Motor neuron (in vitro differentiated cells): ENCODE results near the gene MVB12B. TPM values are rescaled to one million over a fixed set of nuclear protein-coding genes. Genes with fewer than 3 reads are reported as not detected.

Source experiments
- ATAC-seq, 8 experiments: fragments of 200-7000 bp; cut with Tn5 transposase; replicated peaks in 6 of 8; 2 replicates each; pipeline ENCODE4 v1.8.0; 2021; ENCODE audit warnings: mild to moderate bottlenecking in 8 of 8, moderate library complexity in 8 of 8
- H3K27ac ChIP-seq, 2 donors: fragments of 250-450 bp; sonication (Bioruptor Pico); 2 replicates each; pipeline ENCODE4 v1.9.0; 2021; ENCODE audit warnings: antibody characterized with exemption in 2 of 2, mild to moderate bottlenecking in 2 of 2, moderate library complexity in 1 of 2
- H3K4me1 ChIP-seq, 2 donors: fragments of 250-450 bp; sonication (Bioruptor Pico); replicated peaks in 1 of 2; 2 replicates each; pipeline ENCODE4 v1.6.1; 2021; ENCODE audit warnings: antibody characterized with exemption in 2 of 2, mild to moderate bottlenecking in 2 of 2, moderate library complexity in 1 of 2
- H3K4me3 ChIP-seq, 5 donors: fragments of 250-450 bp; sonication (Bioruptor Pico); 2 replicates each; pipeline ENCODE4 v1.9.0; 2021; ENCODE audit warnings: antibody characterized with exemption in 5 of 5, mild to moderate bottlenecking in 5 of 5, moderate library complexity in 4 of 5
- WGBS, 10 experiments: fragments of 450-650 bp; shearing (Covaris generic); methylation state at CpG; one replicate each; pipeline ENCODE4 v1.0.0; 2022; 5-methylcytosine and 5-hydroxymethylcytosine counted together
- in situ Hi-C, 9 experiments: fragments of 400-800 bp; cut with MboI; loops; one replicate each; pipeline ENCODE4 v1.15.0; 2021; ENCODE audit warnings: low sequenced_read_pairs in 9 of 9, low pct_unique_long_range_greater_than_20kb in 2 of 9; ENCODE audit not compliant: unreplicated experiment in 9 of 9
- total RNA-seq, 8 experiments: library from RNA; unstranded; fragments of 300-600 nt; gene quantifications; 2 replicates each; pipeline versions ENCODE4 v1.2.3 to v1.2.4, GENCODE V29; 2022

MVB12B gene
- total RNA-seq, 8 experiments from 2014 or later, result 1.7 to 33.8 (median 23.0) TPM

- in situ Hi-C loops, result loop anchor here in 4 of 9 experiments (10.0 to 25.0 kb wide), 3 partner anchors 94 to 987 kb away; no protein-coding TSS in a partner anchor
- 90 to 96% (median 90%) methylated on average over 2 to 4 of the region's 8 CpGs; no CpG with 5 or more reads in 7 of the 10 experiments for WGBS, 10 experiments
- ATAC-seq, result peak in 4 of 8 experiments; percentile 6 to 30 (median 18)
- H3K27ac ChIP-seq, result no peak overlapping the region
- no peak overlapping the region for H3K4me3 ChIP-seq
- peaks cover 2 to 8% of the 10 kb centered on the region in 2 donors for H3K4me1 ChIP-seq
Observed at GRCh38 chr9:126399251-126399650, 72.6 kb downstream of the MVB12B start.

- WGBS, 10 experiments, result 33 to 100% (median 87%) methylated on average over 1 to 8 of the region's 10 CpGs; no CpG with 5 or more reads in 4 of the 10 experiments
- Histone ChIP-seq H3K27ac (no peak overlapping the region), H3K4me3 (no peak overlapping the region), H3K4me1 (peaks cover 2 to 8% of the 10 kb centered on the region in 2 donors)
- peak in 1 of 8 experiments; percentile 7 for ATAC-seq
- in situ Hi-C loops, result loop anchor here in 5 of 9 experiments (10.0 to 25.0 kb wide), 3 partner anchors 95 to 987 kb away; no protein-coding TSS in a partner anchor
Observed at GRCh38 chr9:126399789-126400188, 73.2 kb downstream of the MVB12B start.

- Histone ChIP-seq H3K4me1 (peaks cover 2 to 8% of the 10 kb centered on the region in 2 donors), H3K4me3 (no peak overlapping the region), H3K27ac (no peak overlapping the region)
- ATAC-seq, result peak in 1 of 8 experiments; percentile 12
- in situ Hi-C loops, result loop anchor here in 1 of 9 experiments (25.0 kb wide), 1 partner anchor 988 kb away; no protein-coding TSS in a partner anchor
- 67 to 100% (median 79%) methylated on average over 2 to 6 of the region's 11 CpGs; no CpG with 5 or more reads in 6 of the 10 experiments for WGBS, 10 experiments
Observed at GRCh38 chr9:126400571-126400970, 73.9 kb downstream of the MVB12B start.

GRCh38 chr9:126401107-126401506 lies 74.5 kb downstream of the MVB12B start:
- Histone ChIP-seq H3K4me3 (no peak overlapping the region), H3K4me1 (peaks cover 5 to 10% of the 10 kb centered on the region in 2 donors), H3K27ac (no peak overlapping the region)
- WGBS, 10 experiments, result 20 to 90% (median 76%) methylated on average over 1 to 6 of the region's 6 CpGs; no CpG with 5 or more reads in 2 of the 10 experiments
- ATAC-seq, result peak in 1 of 8 experiments; percentile 14
- in situ Hi-C loops, result loop anchor here in 1 of 9 experiments (25.0 kb wide), 1 partner anchor 989 kb away; no protein-coding TSS in a partner anchor

GRCh38 chr9:126401581-126401980 lies 75.0 kb downstream of the MVB12B start:
- in situ Hi-C loops, result loop anchor here in 1 of 9 experiments (25.0 kb wide), 1 partner anchor 989 kb away; no protein-coding TSS in a partner anchor
- Histone ChIP-seq H3K4me3 (no peak overlapping the region), H3K4me1 (peaks cover 9 to 15% of the 10 kb centered on the region in 2 donors), H3K27ac (no peak overlapping the region)
- WGBS, 10 experiments, result 40 to 84% (median 73%) methylated on average over 1 to 11 of the region's 12 CpGs; no CpG with 5 or more reads in 4 of the 10 experiments
- peak in 1 of 8 experiments; percentile 7 for ATAC-seq

GRCh38 chr9:126403397-126403796 lies 76.8 kb downstream of the MVB12B start:
- in situ Hi-C loops, result loop anchor here in 1 of 9 experiments (25.0 kb wide), 1 partner anchor 991 kb away; no protein-coding TSS in a partner anchor
- no peak overlapping the region for H3K27ac ChIP-seq
- peaks cover 16 to 23% of the 10 kb centered on the region in 2 donors for H3K4me1 ChIP-seq
- ATAC-seq, result peak in 2 of 8 experiments; percentile 42
- 40 to 100% (median 87%) methylated on average over 1 to 5 of the region's 5 CpGs for WGBS, 10 experiments
- H3K4me3 ChIP-seq, result no peak overlapping the region

GRCh38 chr9:126404459-126404858 lies 77.8 kb downstream of the MVB12B start:
- H3K27ac ChIP-seq, result no peak overlapping the region
- H3K4me3 ChIP-seq, result no peak overlapping the region
- in situ Hi-C loops, result loop anchor here in 1 of 9 experiments (25.0 kb wide), 1 partner anchor 992 kb away; no protein-coding TSS in a partner anchor
- 50 to 93% (median 60%) methylated on average over 1 to 4 of the region's 14 CpGs; no CpG with 5 or more reads in 5 of the 10 experiments for WGBS, 10 experiments
- no peak for ATAC-seq
- H3K4me1 ChIP-seq, result peaks cover 16 to 19% of the 10 kb centered on the region in 2 donors

- H3K4me3 ChIP-seq, result no peak overlapping the region
- H3K4me1 ChIP-seq, result peaks cover 16 to 19% of the 10 kb centered on the region in 2 donors
- peak; percentile 29 to 81 (median 58) for ATAC-seq
- 0 to 81% (median 44%) methylated on average over 1 to 10 of the region's 10 CpGs for WGBS, 10 experiments
- H3K27ac ChIP-seq, result no peak overlapping the region
- in situ Hi-C loops, result loop anchor here in 1 of 9 experiments (25.0 kb wide), 1 partner anchor 994 kb away; no protein-coding TSS in a partner anchor
Observed at GRCh38 chr9:126406075-126406667, 79.5 kb downstream of the MVB12B start.

GRCh38 chr9:126407114-126407870 lies 80.7 kb downstream of the MVB12B start:
- H3K4me1 ChIP-seq, result peaks cover 14 to 17% of the 10 kb centered on the region in 2 donors
- no peak overlapping the region for H3K27ac ChIP-seq
- no peak overlapping the region for H3K4me3 ChIP-seq
- ATAC-seq, result peak in 2 of 8 experiments; percentile 17 to 22
- 0 to 79% (median 29%) methylated on average over 2 to 11 of the region's 19 CpGs; no CpG with 5 or more reads in 4 of the 10 experiments for WGBS, 10 experiments
- in situ Hi-C loops, result loop anchor here in 1 of 9 experiments (25.0 kb wide), 1 partner anchor 995 kb away; no protein-coding TSS in a partner anchor

- H3K27ac ChIP-seq, result no peak overlapping the region
- peaks cover 14 to 17% of the 10 kb centered on the region in 2 donors for H3K4me1 ChIP-seq
- no peak overlapping the region for H3K4me3 ChIP-seq
- no peak for ATAC-seq
- in situ Hi-C loops, result loop anchor here in 1 of 9 experiments (25.0 kb wide), 1 partner anchor 996 kb away; no protein-coding TSS in a partner anchor
- WGBS, 10 experiments, result 22 to 96% (median 73%) methylated on average over 5 to 10 of the region's 10 CpGs; no CpG with 5 or more reads in 1 of the 10 experiments
Observed at GRCh38 chr9:126408004-126408403, 81.4 kb downstream of the MVB12B start.

GRCh38 chr9:126410229-126410628 lies 83.6 kb downstream of the MVB12B start:
- H3K4me1 ChIP-seq, result peaks cover 14 to 30% of the 10 kb centered on the region in 2 donors
- in situ Hi-C loops, result loop anchor here in 1 of 9 experiments (25.0 kb wide), 1 partner anchor 998 kb away; no protein-coding TSS in a partner anchor
- H3K4me3 ChIP-seq, result no peak overlapping the region
- WGBS, 10 experiments, result 83 to 100% (median 89%) methylated on average over 1 to 4 of the region's 4 CpGs; no CpG with 5 or more reads in 6 of the 10 experiments
- H3K27ac ChIP-seq, result no peak overlapping the region
- ATAC-seq, result no peak

GRCh38 chr9:126411225-126411947 lies 84.8 kb downstream of the MVB12B start:
- Histone ChIP-seq H3K4me3 (no peak overlapping the region), H3K4me1 (peaks cover 9 to 25% of the 10 kb centered on the region in 2 donors), H3K27ac (no peak overlapping the region)
- WGBS, 10 experiments, result 21 to 100% (median 92%) methylated on average over 2 to 12 of the region's 12 CpGs
- in situ Hi-C loops, result loop anchor here in 1 of 9 experiments (25.0 kb wide), 1 partner anchor 999 kb away; no protein-coding TSS in a partner anchor
- peak in 1 of 8 experiments; percentile 41 for ATAC-seq
